Spinal cord (tissue), 10 donors: Measurements from ENCODE around the gene PPFIBP2. TPM values are rescaled to one million over a fixed set of nuclear protein-coding genes. Genes with fewer than 3 reads are reported as not detected.

ENCODE experiments used
- DNase-seq, 6 donors: peaks; one replicate each; pipeline versions ENCODE4 v3.0.0 to v3.0.0-alpha.2; 2013 to 2015; ENCODE audit warnings: low spot score in 6 of 6, low read depth in 4 of 6
- H3K27ac ChIP-seq: one replicate; pipeline ENCODE4 v1.5.1; 2013; ENCODE audit warnings: low read depth, low read length, control low read depth
- H3K27me3 ChIP-seq: one replicate; pipeline ENCODE4 v1.6.1; 2013; ENCODE audit warnings: low read length; ENCODE audit not compliant: control insufficient read depth, insufficient read depth
- H3K36me3 ChIP-seq: one replicate; pipeline ENCODE4 v1.6.1; 2013; ENCODE audit warnings: low read length; ENCODE audit not compliant: control insufficient read depth, insufficient read depth
- H3K4me1 ChIP-seq: one replicate; pipeline ENCODE4 v1.6.1; 2013; ENCODE audit warnings: low read length; ENCODE audit not compliant: control insufficient read depth, insufficient read depth
- H3K4me3 ChIP-seq: one replicate; pipeline ENCODE4 v1.5.1; 2013; ENCODE audit warnings: low read depth, low read length, control low read depth
- H3K9me3 ChIP-seq: one replicate; pipeline ENCODE4 v1.6.1; 2013; ENCODE audit warnings: low read length; ENCODE audit not compliant: control insufficient read depth, insufficient read depth
- WGBS: methylation state at CpG from one replicate; pipeline ENCODE4 v1.1.5; 2013; ENCODE audit warnings: missing lambda C conversion rate; ENCODE audit not compliant: insufficient coverage; 5-methylcytosine and 5-hydroxymethylcytosine counted together
- polyA plus RNA-seq, 2 donors: library from polyadenylated mRNA; unstranded; fragments of 120-200 nt; gene quantifications; one replicate each; pipeline ENCODE4 v1.2.1, GENCODE V29; 2013; ENCODE audit not compliant: insufficient read length in 2 of 2
- total RNA-seq, 2 donors: library from RNA; depleted of rRNA in 1 of 2; stranded (reverse); fragments of 120-200 nt in 1 of 2; fragments of >200 nt in 1 of 2; gene quantifications; one replicate each; pipeline versions ENCODE4 v1.2.3 to v1.2.4, GENCODE V29; 2013 to 2014
- donor health status: healthy.

PPFIBP2 gene
- total and polyA plus RNA-seq, 4 donors: 14.3 to 23.8 (median 19.1) TPM

DNA sequence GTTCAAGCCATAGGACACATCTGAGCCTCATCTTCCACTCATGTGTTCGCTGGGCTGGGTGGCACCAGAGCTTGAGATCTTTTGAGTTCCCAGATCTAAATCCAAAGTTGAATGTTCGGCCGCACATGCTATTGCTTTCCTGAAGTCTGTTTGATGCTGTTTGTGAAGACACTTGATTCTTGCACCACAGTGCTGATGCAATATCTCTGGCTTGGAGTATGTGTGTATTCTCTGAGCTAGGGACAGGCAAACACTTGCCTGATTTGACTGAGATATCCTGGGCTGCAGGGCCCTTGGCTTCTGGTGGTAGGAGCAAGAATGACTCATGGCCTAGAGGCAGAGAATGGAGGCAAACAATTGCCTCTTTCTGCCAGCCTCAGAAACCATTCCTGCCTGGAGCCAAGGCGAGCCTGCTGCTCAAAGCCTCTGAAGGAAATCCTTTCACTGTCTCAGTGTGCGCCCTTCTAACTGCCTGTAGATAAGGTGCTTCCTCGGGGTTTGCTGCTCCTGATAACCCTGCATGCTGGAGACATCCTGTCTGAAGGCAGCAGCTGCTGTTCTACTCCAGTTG is 86.5 kb downstream of the PPFIBP2 start:
- H3K27me3 ChIP-seq: no peaks in the 10 kb centered on the region
- 69% methylated on average over 5 of the region's 6 CpGs for WGBS
- peaks cover 5% of the 10 kb centered on the region for H3K4me1 ChIP-seq
- H3K4me3 ChIP-seq: no peak overlapping the region
- peaks cover 2% of the 10 kb centered on the region for H3K36me3 ChIP-seq
- H3K9me3 ChIP-seq: no peaks in the 10 kb centered on the region
- no peak overlapping the region for H3K27ac ChIP-seq
- DNase-seq: peak in 2 of 6 donors; percentile 10 to 27

DNA sequence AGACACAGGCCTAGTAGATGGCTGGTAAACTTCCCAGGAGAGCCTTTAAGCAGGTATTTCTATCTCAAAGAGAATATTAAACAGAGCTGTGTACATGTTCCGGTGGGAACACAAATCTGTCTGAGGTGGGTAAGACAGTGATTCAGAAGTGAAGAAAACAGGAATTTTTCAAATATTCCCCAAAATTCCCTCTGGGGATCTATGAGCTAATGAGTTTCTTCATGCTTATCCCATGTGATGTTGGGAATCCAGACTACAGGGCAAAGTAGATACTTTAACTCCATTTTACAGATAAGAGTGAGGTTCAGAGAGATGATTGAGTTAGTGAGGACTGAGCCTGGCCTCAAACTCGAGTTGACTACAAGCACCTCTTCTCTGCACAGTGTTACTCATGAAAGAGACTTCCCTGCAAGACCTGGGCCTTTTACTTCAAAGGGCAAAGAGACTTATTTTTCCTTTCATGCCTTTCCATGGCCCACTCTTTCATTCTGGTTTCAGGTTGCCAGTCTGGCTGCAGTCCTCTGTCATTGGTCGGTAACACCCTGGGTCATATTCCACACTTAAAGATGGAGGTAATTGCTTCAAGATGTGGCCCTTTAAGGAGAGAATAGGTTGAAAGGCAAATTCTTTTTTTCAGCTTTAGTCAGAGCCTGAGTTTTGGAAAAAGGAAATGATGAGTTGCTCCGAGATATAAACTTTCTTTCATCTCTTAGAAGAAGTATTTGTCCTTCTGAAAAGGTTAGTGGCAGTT is 89.4 kb downstream of the PPFIBP2 start:
- Histone ChIP-seq H3K4me3 (no peak overlapping the region), H3K4me1 (peaks cover 5% of the 10 kb centered on the region), H3K27ac (no peak overlapping the region), H3K36me3 (no peaks in the 10 kb centered on the region), H3K27me3 (no peaks in the 10 kb centered on the region), H3K9me3 (no peaks in the 10 kb centered on the region)
- no CpG with 5 or more reads among the region's 4 CpGs for WGBS
- DNase-seq: no peak

DNA sequence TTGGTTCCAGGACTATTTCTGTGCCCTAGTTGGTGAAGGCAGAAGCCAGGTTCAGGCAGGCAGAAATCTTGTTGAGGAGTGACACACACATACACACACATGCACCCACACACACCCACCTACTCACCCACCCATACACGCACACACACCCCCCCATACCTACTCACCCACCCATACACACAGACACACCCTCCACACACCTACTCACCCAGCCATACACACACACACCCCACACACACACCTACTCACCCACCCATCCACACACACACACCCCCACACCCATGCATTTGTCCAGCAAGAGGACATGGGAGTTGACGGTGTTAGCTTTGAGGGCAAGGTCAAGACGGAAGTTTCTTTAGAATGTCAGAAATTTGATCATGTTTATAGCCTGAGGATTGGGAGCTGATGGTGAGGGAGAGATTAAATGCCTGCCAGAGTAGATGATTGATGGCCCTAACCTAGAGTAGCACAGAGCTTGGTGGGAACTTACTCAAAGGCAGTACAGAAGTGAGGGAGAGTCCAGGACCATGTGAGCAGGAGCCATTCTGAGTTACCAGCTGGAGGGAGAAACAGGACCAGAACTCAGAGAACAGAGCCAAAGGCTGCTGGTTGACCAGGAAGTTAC is 90.6 kb downstream of the PPFIBP2 start:
- no peak for DNase-seq
- H3K27ac ChIP-seq: no peak overlapping the region
- peaks cover 5% of the 10 kb centered on the region for H3K4me1 ChIP-seq
- WGBS: 100% methylated on average over 3 of the region's 3 CpGs
- no peaks in the 10 kb centered on the region for H3K27me3 ChIP-seq
- H3K36me3 ChIP-seq: no peaks in the 10 kb centered on the region
- no peak overlapping the region for H3K4me3 ChIP-seq
- H3K9me3 ChIP-seq: no peaks in the 10 kb centered on the region

DNA sequence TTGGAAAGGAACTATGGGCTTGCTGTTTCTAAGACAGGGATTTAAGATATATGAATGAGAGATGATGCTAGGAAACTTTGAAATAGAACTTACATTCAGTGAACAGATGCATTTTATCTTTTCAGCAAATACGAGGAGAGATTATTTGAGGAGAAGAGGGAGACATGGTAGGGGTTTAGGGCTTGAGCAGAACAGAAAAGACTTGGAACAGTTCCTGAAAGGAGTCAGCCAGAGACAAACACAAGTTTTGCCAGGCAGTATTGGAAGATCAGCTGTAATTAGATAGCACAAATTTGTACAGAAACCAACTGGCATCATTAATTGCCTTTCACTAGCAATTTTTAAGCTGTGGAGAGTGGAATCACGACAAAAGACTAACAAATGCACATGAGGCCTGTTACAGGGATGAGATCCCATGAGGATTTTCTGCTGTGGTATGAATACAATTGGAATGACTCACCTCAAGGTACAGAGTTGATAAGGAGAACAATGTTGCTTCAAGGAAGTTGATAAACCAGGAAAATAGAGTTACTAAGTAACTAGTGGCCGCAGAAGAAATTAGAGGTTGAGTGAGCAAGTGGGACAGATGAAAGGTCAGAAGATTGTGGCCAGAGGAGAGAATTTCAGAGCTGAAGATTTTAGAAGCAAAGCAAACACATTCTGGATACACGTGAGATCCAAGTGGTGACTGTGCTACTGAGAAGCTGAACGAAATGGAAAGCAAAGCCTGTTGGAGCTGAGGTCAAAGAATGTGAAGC is 91.6 kb downstream of the PPFIBP2 start:
- Histone ChIP-seq H3K9me3 (no peaks in the 10 kb centered on the region), H3K4me1 (peaks cover 5% of the 10 kb centered on the region), H3K36me3 (no peaks in the 10 kb centered on the region), H3K4me3 (no peak overlapping the region), H3K27ac (no peak overlapping the region), H3K27me3 (no peaks in the 10 kb centered on the region)
- 73% methylated on average over 5 of the region's 5 CpGs for WGBS
- peak in 1 of 6 donors; percentile 46 for DNase-seq

DNA sequence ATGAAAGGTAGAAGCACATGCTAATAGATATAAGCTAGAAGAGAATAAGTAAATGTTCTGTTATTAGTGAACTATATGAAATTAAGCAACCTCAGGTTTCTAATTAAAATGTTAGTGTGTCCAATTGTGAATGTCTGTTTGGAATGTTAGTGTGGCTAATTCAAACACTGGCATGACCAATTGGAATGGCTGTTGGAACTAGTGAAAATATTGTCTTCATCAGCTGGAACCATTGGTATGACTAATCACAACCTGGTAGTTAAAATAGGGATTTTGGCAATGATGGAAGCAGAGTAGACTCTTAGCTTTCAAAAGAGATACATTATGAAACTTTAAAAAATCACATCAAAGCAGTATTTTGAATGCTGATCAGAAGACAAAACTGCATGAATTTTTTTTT is 92.7 kb downstream of the PPFIBP2 start:
- no peaks in the 10 kb centered on the region for H3K9me3 ChIP-seq

DNA sequence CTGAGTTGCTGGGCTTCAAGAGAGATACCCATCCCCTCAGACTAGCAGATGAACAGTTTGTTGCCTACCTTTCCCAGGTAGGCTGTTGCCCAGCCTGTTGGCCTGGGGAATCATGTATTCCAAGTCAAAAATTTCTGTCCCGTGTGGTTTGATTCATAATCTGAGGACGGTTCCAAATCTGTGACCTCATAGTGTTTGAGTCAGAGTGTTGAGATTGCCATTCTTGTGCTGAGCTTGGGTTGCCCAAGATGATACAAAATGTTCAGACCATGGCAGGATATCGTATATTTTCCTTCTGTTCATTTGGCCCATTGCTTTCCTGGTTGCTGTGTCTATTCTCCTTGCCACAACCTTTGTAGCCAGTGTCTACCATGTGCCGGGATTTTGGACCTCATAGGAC is 95.2 kb downstream of the PPFIBP2 start:
- H3K4me1 ChIP-seq: no peaks in the 10 kb centered on the region
- H3K36me3 ChIP-seq: no peaks in the 10 kb centered on the region
- no peaks in the 10 kb centered on the region for H3K27me3 ChIP-seq
- H3K4me3 ChIP-seq: no peak overlapping the region
- 79% methylated on average over 3 of the region's 4 CpGs for WGBS
- no peak overlapping the region for H3K27ac ChIP-seq
- no peak for DNase-seq
- no peaks in the 10 kb centered on the region for H3K9me3 ChIP-seq

More for the DNA sequence above, 92.7 kb downstream of the PPFIBP2 start:
- Histone ChIP-seq H3K27ac (no peak overlapping the region), H3K36me3 (no peaks in the 10 kb centered on the region), H3K4me1 (no peaks in the 10 kb centered on the region), H3K27me3 (no peaks in the 10 kb centered on the region), H3K4me3 (no peak overlapping the region)
- no peak for DNase-seq

DNA sequence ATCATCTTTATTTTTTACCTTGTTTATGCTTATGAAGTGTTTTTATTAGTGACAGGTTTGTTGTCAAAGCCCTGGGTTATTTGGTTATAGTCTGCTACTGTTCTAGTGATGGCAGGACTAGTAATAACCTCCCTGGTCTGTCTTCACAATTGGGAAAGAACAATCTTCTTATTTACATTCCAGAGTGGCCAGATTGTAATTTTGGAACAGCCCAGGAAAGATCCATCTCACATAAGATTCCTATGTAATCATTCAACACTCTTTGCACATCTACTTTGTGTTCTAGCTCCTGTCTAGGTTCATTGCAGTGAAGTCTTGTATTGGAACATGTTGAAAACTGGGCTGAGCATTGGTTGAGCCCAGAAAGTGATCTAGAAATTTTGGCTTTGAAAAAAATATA is 95.7 kb downstream of the PPFIBP2 start:
- no peak overlapping the region for H3K27ac ChIP-seq
- no peaks in the 10 kb centered on the region for H3K4me1 ChIP-seq
- no peaks in the 10 kb centered on the region for H3K27me3 ChIP-seq
- no peaks in the 10 kb centered on the region for H3K9me3 ChIP-seq
- no peak overlapping the region for H3K4me3 ChIP-seq
- H3K36me3 ChIP-seq: no peaks in the 10 kb centered on the region
- DNase-seq: no peak

DNA sequence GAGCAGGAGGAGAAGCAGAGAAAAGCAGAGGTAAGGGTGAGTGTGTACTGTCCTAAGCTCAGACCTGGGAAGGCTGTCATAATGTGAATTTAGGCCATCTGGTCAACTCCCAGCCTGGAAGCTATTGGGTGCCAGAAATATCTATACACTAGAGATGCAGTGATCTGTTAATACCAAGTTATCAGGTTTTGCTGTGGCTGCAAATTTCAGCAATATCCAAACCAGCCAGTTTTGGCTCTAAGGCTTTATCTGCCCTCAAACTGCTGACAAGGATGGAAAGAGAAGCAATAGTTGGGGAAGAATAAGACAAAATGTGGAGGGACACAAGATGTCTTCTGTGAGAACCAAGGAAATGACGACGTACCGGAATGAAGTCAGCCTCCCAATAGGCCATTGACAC is 96.6 kb downstream of the PPFIBP2 start:
- H3K36me3 ChIP-seq: no peaks in the 10 kb centered on the region
- WGBS: 92% methylated on average over 3 of the region's 3 CpGs
- no peaks in the 10 kb centered on the region for H3K9me3 ChIP-seq
- DNase-seq: no peak
- H3K27ac ChIP-seq: no peak overlapping the region
- H3K27me3 ChIP-seq: no peaks in the 10 kb centered on the region
- no peaks in the 10 kb centered on the region for H3K4me1 ChIP-seq
- no peak overlapping the region for H3K4me3 ChIP-seq

DNA sequence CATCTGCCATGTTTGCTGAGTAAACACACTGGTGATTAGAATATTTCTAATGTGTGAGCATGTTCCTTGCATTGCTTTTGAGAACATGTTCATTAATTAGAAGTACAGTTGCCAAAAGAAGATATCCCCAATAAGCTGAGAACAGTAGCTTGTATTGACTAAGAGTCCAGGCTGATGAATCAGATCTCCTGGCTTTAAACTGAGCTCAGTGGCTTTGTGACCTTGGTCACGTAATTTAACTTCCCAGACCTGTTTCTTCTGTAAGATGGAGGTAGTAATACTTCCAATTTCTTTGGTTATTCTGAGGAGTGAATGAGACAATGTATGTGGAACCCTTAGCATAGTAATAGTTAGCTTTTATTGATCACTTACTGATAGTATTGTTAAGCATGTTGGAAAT is 97.6 kb downstream of the PPFIBP2 start:
- H3K9me3 ChIP-seq: no peaks in the 10 kb centered on the region
- no peak overlapping the region for H3K27ac ChIP-seq
- DNase-seq: no peak

More for the DNA sequence above, 97.6 kb downstream of the PPFIBP2 start:
- WGBS: no CpG with 5 or more reads among the region's 1 CpG
- H3K27me3 ChIP-seq: no peaks in the 10 kb centered on the region
- no peaks in the 10 kb centered on the region for H3K4me1 ChIP-seq
- no peaks in the 10 kb centered on the region for H3K36me3 ChIP-seq
- no peak overlapping the region for H3K4me3 ChIP-seq
